ENCODE data around the gene IFNGR1.
A peak's percentile ranks its signal among the peaks of the same experiment; 100 is the strongest.
"Not testable (repeated sequence)": the region's sequence is repeated elsewhere in the genome, so short reads cannot be mapped to it uniquely, and the experiment has no call there.

The IFNGR1 gene

GRCh38 chr6:137210903-137211302 is 8.3 kb downstream of the IFNGR1 start:
- no peak for DNase-seq

DNA sequence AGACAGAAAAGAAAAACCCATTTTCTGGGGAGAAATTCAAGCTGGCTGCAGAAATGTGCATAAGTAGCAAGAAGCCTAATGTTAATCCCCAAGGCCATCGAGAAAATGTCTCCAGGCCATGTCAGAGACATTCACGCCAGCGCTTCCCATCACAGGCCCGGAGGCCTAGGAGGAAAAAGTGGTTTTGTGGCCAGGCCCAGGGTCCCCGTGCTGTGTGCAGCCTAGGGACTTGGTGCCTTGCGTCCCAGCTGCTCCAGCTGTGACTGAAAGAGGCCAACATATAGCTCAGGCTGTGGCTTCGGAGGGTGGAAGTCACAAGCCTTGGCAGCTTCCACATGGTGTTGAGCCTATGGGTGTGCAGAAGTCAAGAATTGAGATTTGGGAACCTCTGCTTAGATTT is 10.9 kb downstream of the IFNGR1 start:
- no peak for DNase-seq

DNA sequence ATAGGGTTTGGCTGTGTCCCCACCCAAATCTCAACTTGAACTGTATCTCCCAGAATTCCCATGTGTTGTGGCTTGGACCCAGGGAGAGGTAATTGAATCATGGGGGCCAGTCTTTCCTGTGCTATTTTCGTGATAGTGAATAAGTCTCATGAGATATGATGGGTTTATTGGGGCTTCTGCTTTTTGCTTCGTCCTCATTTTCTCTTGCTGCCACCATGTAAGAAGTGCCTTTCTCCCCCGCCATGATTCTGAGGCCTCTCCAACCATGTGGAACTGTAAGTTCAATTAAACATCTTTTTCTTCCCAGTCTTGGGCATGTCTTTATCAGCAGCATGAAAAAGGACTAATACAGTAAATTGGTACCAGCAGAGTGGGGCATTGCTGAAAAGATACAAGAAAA is 11.7 kb downstream of the IFNGR1 start:
- not testable (repeated sequence) for DNase-seq

DNA sequence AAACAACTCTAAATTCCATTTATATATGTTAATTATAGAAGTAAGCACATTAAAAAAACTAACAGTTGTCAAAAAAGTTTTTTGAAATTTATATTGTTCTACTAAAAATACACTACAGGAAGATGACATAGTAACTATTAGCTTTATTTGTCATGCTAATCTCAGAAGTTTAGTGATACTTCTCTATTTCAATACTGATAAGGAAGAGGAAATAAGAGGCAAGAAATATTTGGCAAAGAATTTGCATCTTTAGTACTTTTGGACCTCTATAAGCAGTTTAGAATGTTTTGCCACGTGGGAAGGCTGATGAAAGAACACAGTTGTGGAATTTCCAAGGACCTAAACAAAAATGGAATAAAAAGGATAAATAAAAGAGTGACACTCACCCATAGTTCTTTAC is 12.6 kb downstream of the IFNGR1 start:
- no peak for DNase-seq

- DNase-seq: no peak
Observed at GRCh38 chr6:137203256-137203655, 15.9 kb downstream of the IFNGR1 start.

- DNase-seq: no peak
Observed at GRCh38 chr6:137202078-137202477, 17.1 kb downstream of the IFNGR1 start.

DNA sequence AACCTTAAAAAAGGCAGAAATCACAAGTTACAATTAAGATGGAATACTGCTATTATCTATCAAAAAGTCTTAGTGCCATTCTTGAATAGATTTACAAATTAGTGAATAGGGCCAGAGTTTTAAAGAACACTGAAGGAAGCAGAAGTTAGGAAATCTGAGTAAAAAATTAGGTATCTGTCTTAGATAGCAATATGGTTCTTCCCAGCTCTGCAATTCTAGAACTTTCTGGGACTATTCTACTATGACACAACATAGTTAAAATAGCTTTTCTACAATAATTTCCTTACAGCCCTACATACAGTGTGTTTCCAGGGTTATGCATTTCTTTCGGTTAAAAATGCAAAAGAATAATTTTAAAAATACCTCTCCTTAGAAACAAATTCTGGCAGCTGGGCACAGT is 18.2 kb downstream of the IFNGR1 start:
- no peak for DNase-seq

- no peak for DNase-seq
Observed at GRCh38 chr6:137200288-137200687, 18.9 kb downstream of the IFNGR1 start.

DNA sequence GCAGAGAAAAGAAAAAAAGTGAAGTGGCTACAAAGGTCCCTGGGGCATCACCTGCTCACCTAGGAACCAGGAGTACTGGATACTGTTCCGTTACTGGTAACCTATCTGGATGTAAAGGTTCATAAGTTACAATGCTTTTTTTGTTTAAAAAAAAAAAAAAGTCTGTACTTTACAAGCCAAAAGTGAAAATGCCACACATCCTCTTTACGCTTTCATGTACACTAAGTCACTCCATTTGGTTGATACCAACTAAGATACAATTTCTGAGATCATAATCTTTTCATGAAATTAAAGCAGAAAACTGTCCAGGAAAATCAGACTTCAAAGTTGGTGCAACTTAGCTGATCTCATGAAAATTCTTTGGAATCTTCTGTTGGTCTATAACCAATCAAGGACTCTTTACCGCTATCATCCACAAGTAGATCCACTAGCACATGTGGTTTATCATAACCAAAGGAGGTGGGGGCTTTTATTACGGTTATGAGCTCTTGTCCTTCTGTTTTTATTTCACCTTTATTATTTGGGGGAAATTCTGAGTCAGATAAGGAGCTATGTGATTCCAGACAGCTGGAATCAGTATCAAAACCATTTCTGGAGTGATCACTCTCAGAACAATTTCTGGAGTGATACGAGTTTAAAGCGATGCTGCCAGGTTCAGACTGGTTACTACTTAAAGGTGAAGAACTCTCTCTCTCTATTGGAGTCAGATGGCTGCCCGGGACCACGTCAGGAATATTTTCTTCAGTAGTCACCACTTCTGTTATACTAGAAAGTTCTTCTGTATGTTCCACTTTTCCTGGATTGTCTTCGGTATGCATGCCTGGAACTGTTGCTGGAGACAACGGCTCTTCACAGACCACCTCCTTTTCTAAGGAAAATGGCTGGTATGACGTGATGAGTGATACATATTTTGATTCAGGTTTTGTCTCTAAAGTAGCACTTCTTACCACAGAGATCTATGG is 21.2 kb downstream of the IFNGR1 start:
- DNase-seq: no peak

DNA sequence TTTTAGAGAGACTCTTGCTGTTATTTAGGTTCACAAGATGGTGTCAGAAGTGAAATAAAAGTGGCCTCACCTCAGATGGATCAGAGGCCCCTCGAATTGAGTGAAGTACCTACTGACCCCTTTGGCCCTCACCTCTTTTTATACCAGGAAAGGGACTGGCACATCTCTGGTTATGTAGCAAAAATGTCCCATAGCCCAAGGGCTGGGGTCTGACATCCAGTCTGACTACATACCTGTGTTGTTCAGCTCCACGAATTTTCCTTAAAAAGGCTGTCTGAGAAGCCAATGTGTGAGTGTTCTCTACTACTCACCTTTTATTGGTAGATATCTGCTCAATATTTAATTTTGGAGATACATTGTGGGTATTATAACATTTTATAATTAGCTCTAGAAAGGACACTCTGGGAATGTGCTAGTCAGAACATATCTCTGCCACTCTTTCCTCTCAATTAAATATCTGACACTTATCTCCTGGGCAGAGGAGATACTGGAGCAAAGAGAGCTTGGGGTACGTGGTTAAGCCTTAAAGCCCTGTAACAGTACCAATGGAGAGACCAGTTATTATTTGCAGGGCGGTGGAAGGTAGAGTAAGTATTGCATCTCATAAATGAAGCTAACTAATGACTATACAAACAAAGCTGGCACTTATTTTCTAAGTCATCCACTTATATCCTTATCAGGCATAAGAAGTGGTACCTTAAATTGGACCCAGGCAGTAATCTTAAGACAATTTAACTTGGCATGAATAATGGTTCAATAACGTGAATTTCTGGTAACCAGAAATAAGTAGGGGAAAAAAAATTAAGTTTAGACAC is 25.7 kb downstream of the IFNGR1 start:
- DNase-seq: no peak

GRCh38 chr6:137192821-137193220 is 26.4 kb downstream of the IFNGR1 start:
- no peak for DNase-seq

DNA sequence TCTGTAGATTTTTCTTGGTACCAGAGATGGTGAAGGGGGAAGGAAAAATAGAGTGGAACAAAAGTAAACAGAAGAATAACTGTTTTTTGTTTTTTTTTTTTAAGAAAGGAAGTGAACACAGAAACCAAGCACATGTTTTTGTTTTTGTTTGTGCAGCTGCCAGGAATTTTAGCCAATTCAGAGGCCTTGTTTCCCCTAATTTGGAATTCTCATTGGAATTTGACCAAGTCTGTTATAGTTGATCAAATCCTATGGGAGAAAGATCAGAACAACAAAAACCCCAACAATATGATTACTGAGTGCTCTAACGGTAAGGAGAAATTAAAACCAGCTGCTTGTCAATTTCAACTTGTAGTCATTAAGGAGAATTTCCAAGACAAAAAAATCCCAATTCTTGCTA is 27.5 kb downstream of the IFNGR1 start:
- DNase-seq: peak; percentile 27

GRCh38 chr6:137191236-137191635 is 27.9 kb downstream of the IFNGR1 start:
- no peak for DNase-seq

- no peak for DNase-seq
Observed at GRCh38 chr6:137190583-137191094, 28.5 kb downstream of the IFNGR1 start.

GRCh38 chr6:137188855-137189254 is 30.3 kb downstream of the IFNGR1 start:
- DNase-seq: no peak

DNA sequence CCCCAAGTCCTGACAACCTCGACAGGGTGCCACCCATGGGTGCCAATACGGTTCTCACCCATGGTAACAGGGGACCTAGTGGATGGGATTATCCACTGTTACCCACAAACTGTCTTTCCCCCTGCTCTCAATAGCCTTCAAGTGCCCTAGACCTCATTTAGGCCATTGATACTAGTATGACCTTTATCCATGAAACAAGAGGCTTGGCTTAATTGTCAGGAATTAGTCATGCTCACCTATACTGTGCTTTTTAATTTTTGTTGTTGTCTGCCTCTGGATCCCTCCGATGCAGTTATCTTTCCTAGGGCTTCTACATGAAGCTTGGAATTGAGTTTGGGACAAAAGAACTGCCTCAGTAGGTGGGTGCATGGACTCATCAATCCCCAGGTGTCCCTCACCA is 33.9 kb downstream of the IFNGR1 start:
- no peak for DNase-seq

DNA sequence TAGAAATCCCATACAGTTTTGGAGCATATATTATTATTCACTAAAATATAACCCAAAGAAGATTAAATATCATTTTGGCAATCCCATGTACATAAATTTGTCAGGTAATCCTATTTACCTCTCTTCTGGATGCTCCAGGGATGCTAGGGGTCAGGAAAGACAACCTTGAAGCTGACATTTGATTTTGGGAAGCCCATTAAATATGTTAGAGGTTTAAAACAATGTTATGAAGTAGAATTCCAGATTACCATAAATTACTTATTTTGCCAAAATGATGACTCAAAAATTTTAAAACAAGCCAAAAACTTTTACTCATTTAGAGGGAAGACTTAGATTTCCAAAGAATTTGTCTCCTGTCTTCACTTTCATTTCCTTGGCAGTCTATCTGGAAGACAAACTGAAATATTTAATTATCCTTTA is 36.5 kb downstream of the IFNGR1 start:
- DNase-seq: no peak

GRCh38 chr6:137181891-137182653 is 37.1 kb downstream of the IFNGR1 start:
- DNase-seq: no peak

DNA sequence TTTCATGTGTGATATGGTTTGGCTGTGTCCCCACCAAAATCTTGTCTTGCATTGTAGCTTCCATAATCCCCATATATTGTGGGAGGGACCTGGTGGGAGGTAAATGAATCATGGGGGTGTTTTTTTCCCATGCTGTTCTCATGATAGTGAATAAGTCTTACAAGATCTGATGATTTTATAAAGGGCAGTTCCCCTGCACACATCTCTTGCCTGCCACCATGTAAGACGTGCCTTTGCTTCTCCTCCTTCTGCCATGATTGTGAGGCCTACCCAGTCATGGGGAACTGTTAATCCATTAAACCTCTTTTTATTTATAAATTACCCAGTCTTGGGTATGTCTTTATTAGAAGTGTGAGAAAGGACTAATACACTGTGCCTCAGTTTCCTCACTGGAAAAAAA is 41.6 kb downstream of the IFNGR1 start:
- no peak for DNase-seq

DNA sequence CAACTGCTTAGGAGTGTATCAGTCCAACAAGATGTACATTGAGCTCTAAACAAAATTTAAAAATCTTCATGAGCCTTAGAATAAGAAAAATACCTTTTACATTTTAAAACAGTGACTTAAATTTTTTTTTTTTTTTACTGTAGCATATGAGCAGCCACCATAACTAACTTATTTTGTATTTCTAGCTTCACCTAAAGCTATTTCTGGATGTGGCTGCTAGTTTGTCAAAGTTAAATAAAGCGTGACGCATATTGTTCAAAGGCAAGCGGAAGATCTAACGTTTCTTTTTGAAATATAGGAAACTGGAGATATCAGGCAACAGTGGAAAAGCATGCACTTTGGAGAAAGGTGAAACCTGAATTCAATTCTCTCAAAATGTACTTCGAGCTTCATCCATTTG is 42.5 kb downstream of the IFNGR1 start:
- no peak for DNase-seq

- no peak for DNase-seq
Observed at GRCh38 chr6:137175868-137176245, 43.3 kb downstream of the IFNGR1 start.

GRCh38 chr6:137175157-137175867 is 43.9 kb downstream of the IFNGR1 start:
- DNase-seq: no peak
